ENCODE measurements around the gene PDZD2.
"Not testable (repeated sequence)": the region's sequence is repeated elsewhere in the genome, so short reads cannot be mapped to it uniquely, and the experiment has no call there.

PDZD2 gene

GRCh38 chr5:32118922-32119321 lies 480.0 kb downstream of the PDZD2 start:
- not testable (repeated sequence) for DNase-seq

GRCh38 chr5:32123058-32123805 lies 484.3 kb downstream of the PDZD2 start:
- DNase-seq, result no peak

GRCh38 chr5:32123889-32124676 lies 485.2 kb downstream of the PDZD2 start:
- no peak for DNase-seq

GRCh38 chr5:32126691-32127090 lies 487.8 kb downstream of the PDZD2 start:
- no peak for DNase-seq

GRCh38 chr5:32127711-32128110 lies 488.8 kb downstream of the PDZD2 start:
- no peak for DNase-seq

GRCh38 chr5:32129074-32129598 lies 490.2 kb downstream of the PDZD2 start:
- no peak for DNase-seq

GRCh38 chr5:32130865-32131264 lies 491.9 kb downstream of the PDZD2 start:
- DNase-seq, result no peak

- no peak for DNase-seq
Observed at GRCh38 chr5:32131604-32132003, 492.7 kb downstream of the PDZD2 start.

- DNase-seq, result no peak
Observed at GRCh38 chr5:32132757-32133156, 493.8 kb downstream of the PDZD2 start.

- DNase-seq, result no peak
Observed at GRCh38 chr5:32135086-32135485, 496.2 kb downstream of the PDZD2 start.

- DNase-seq, result no peak
Observed at GRCh38 chr5:32136342-32136741, 497.4 kb downstream of the PDZD2 start.

- peak; percentile 88 for DNase-seq
Observed at GRCh38 chr5:32138839-32139493, 500.0 kb downstream of the PDZD2 start.

- no peak for DNase-seq
Observed at GRCh38 chr5:32143617-32144377, 504.9 kb downstream of the PDZD2 start.

- no peak for DNase-seq
Observed at GRCh38 chr5:32144378-32145207, 505.7 kb downstream of the PDZD2 start.

GRCh38 chr5:32145378-32145777 lies 506.4 kb downstream of the PDZD2 start:
- no peak for DNase-seq

GRCh38 chr5:32147236-32147635 lies 508.3 kb downstream of the PDZD2 start:
- no peak for DNase-seq

- DNase-seq, result no peak
Observed at GRCh38 chr5:32147959-32148358, 509.0 kb downstream of the PDZD2 start.

- DNase-seq, result no peak
Observed at GRCh38 chr5:32150366-32150765, 511.4 kb downstream of the PDZD2 start.

- DNase-seq, result no peak
Observed at GRCh38 chr5:32151198-32151597, 512.3 kb downstream of the PDZD2 start.

- DNase-seq, result no peak
Observed at GRCh38 chr5:32153723-32154122, 514.8 kb downstream of the PDZD2 start.

GRCh38 chr5:32155211-32155610 lies 516.3 kb downstream of the PDZD2 start:
- no peak for DNase-seq

- DNase-seq, result no peak
Observed at GRCh38 chr5:32156635-32157034, 517.7 kb downstream of the PDZD2 start.
